GM18870 (cell line): ENCODE data around the gene FAM193A.
"Not testable (repeated sequence)": the region's sequence is repeated elsewhere in the genome, so short reads cannot be mapped to it uniquely, and the experiment has no call there.

Experiments
- ATAC-seq: cut with Tn5 transposase; IDR thresholded peaks from one replicate; pipeline ENCODE4 v1.9.1; 2021; ENCODE audit warnings: moderate library complexity; ENCODE audit not compliant: unreplicated experiment

The FAM193A gene

GRCh38 chr4:2648159-2648814, 111.8 kb downstream of the FAM193A start:
- no peak for ATAC-seq

GRCh38 chr4:2649604-2650114, 113.2 kb downstream of the FAM193A start:
- no peak for ATAC-seq

GRCh38 chr4:2650276-2650675, 113.8 kb downstream of the FAM193A start:
- no peak for ATAC-seq

- ATAC-seq: no peak
These were observed 115.1 kb downstream of the FAM193A start for GRCh38 chr4:2651546-2651945.

GRCh38 chr4:2651998-2652397, 115.6 kb downstream of the FAM193A start:
- ATAC-seq: no peak

- no peak for ATAC-seq
These were observed 116.1 kb downstream of the FAM193A start for GRCh38 chr4:2652415-2653160.

- ATAC-seq: no peak
These were observed 124.3 kb downstream of the FAM193A start for GRCh38 chr4:2660596-2661211.

- ATAC-seq: no peak
These were observed 126.2 kb downstream of the FAM193A start for GRCh38 chr4:2662598-2662997.

- no peak for ATAC-seq
These were observed 126.8 kb downstream of the FAM193A start for GRCh38 chr4:2663275-2663674.

- ATAC-seq: no peak
These were observed 130.3 kb downstream of the FAM193A start for GRCh38 chr4:2666722-2667247.

GRCh38 chr4:2667428-2667827, 131.0 kb downstream of the FAM193A start:
- no peak for ATAC-seq

GRCh38 chr4:2671267-2671895, 134.9 kb downstream of the FAM193A start:
- ATAC-seq: no peak

GRCh38 chr4:2672082-2672481, 135.6 kb downstream of the FAM193A start:
- ATAC-seq: no peak

- ATAC-seq: no peak
These were observed 136.3 kb downstream of the FAM193A start for GRCh38 chr4:2672700-2673099.

GRCh38 chr4:2673157-2673556, 136.7 kb downstream of the FAM193A start:
- no peak for ATAC-seq

GRCh38 chr4:2679762-2680161, 143.3 kb downstream of the FAM193A start:
- ATAC-seq: not testable (repeated sequence)

- no peak for ATAC-seq
These were observed 148.0 kb downstream of the FAM193A start for GRCh38 chr4:2684486-2684885.

- no peak for ATAC-seq
These were observed 149.1 kb downstream of the FAM193A start for GRCh38 chr4:2685541-2685940.

GRCh38 chr4:2686379-2687265, 150.2 kb downstream of the FAM193A start:
- ATAC-seq: no peak

- no peak for ATAC-seq
These were observed 151.8 kb downstream of the FAM193A start for GRCh38 chr4:2688281-2688680.
